B cell (primary cell): ENCODE data around the gene RFC1. TPM values are rescaled to one million over a fixed set of nuclear protein-coding genes. Genes with fewer than 3 reads are reported as not detected.

Experiments used
- ATAC-seq: fragments of 200-7000 bp; cut with Tn5 transposase; one replicate; pipeline ENCODE4 v1.10.0; 2021; ENCODE audit warnings: low read depth, mild to moderate bottlenecking, moderate number of reproducible peaks, moderate library complexity
- CTCF ChIA-PET: fragments of 350-600 bp; sonication (Branson Sonifier 250); formaldehyde crosslinking; loops from one replicate; lab custom pipeline; 2021; ENCODE audit warnings: antibody characterized with exemption, inconsistent platforms; lab: Charles Lee
- POLR2A ChIA-PET: fragments of 350-600 bp; sonication (Branson Sonifier 250); formaldehyde crosslinking; loops from one replicate; lab custom pipeline; 2021; ENCODE audit warnings: antibody characterized with exemption; lab: Charles Lee
- DNase-seq: peaks from one replicate; pipeline ENCODE4 v3.0.0; 2013
- H2AFZ ChIP-seq: 2 replicates; pipeline ENCODE4 v1.6.1; 2012; ENCODE audit warnings: mild to moderate bottlenecking, low read depth, low read length; ENCODE audit not compliant: insufficient read depth, poor library complexity, severe bottlenecking
- H3K27ac ChIP-seq, 2 donors: 1 replicate in 1 of 2; 2 replicates in 1 of 2; pipeline ENCODE4 v1.5.1; 2012 to 2013; ENCODE audit warnings: low read length in 2 of 2, mild to moderate bottlenecking in 2 of 2, moderate library complexity in 1 of 2
- H3K27me3 ChIP-seq, 4 experiments: fragments of 200-600 bp in 1 of 4; sonication (generic) in 1 of 4; replicated peaks in 1 of 4; 1 replicate in 2 of 4; 2 replicates in 2 of 4; pipeline versions ENCODE4 v1.6.1 to v1.7.0; 2013 to 2016; ENCODE audit warnings: low read length in 3 of 4, mild to moderate bottlenecking in 2 of 4, mixed read lengths in 1 of 4, moderate library complexity in 1 of 4; ENCODE audit not compliant: insufficient read depth in 4 of 4, control insufficient read depth in 3 of 4; ENCODE audit errors: control extremely low read depth in 1 of 4
- H3K36me3 ChIP-seq, 2 experiments: replicated peaks in 1 of 2; 1 replicate in 1 of 2; 2 replicates in 1 of 2; pipeline versions ENCODE4 v1.6.1 to v1.7.1; 2013; ENCODE audit warnings: low read length in 1 of 2; ENCODE audit not compliant: insufficient read depth in 2 of 2, control insufficient read depth in 1 of 2; ENCODE audit errors: control extremely low read depth in 1 of 2, extremely low read depth in 1 of 2
- H3K4me1 ChIP-seq, 2 donors: fragments of 200-600 bp in 1 of 2; sonication (generic) in 1 of 2; 1 replicate in 1 of 2; 2 replicates in 1 of 2; pipeline versions ENCODE4 v1.5.1 to v1.6.1; 2013 to 2017; ENCODE audit warnings: low read length in 2 of 2; ENCODE audit not compliant: control insufficient read depth in 2 of 2, insufficient read depth in 2 of 2
- H3K4me2 ChIP-seq: replicated peaks from 2 replicates; pipeline ENCODE3; 2012; ENCODE audit warnings: mild to moderate bottlenecking, low read depth, low read length; ENCODE audit not compliant: poor library complexity, severe bottlenecking
- H3K4me3 ChIP-seq, 5 experiments: fragments of 200-600 bp in 1 of 5; sonication (generic) in 1 of 5; 1 replicate in 3 of 5; 2 replicates in 2 of 5; pipeline versions ENCODE4 v1.5.1 to v1.7.0; 2011 to 2016; ENCODE audit warnings: low read length in 4 of 5, mild to moderate bottlenecking in 4 of 5, low read depth in 2 of 5, control low read depth in 1 of 5, moderate library complexity in 1 of 5; ENCODE audit not compliant: insufficient read depth in 1 of 5; ENCODE audit errors: control extremely low read depth in 1 of 5, extremely low read depth in 1 of 5
- H3K79me2 ChIP-seq: fragments of 200-600 bp; sonication (generic); one replicate; pipeline ENCODE4 v1.6.0; 2016; ENCODE audit warnings: low read length; ENCODE audit not compliant: control insufficient read depth, insufficient read depth
- H3K9ac ChIP-seq: fragments of 200-600 bp; sonication (generic); 2 replicates; pipeline ENCODE4 v1.6.1; 2017; ENCODE audit warnings: mild to moderate bottlenecking, low read length, moderate library complexity
- H3K9me3 ChIP-seq, 3 donors: one replicate each; pipeline versions ENCODE4 v1.6.1 to v1.7.1; 2013; ENCODE audit warnings: low read length in 2 of 3; ENCODE audit not compliant: control insufficient read depth in 2 of 3, insufficient read depth in 1 of 3; ENCODE audit errors: control extremely low read depth in 1 of 3
- H4K20me1 ChIP-seq: 2 replicates; pipeline ENCODE4 v1.6.0; 2012; ENCODE audit warnings: mild to moderate bottlenecking, low read length; ENCODE audit not compliant: insufficient read depth, control insufficient read depth, poor library complexity, severe bottlenecking
- H3K27ac Mint-ChIP-seq: one replicate; pipeline ENCODE4 v1.8.0; 2021; ENCODE audit warnings: mixed read lengths
- H3K27me3 Mint-ChIP-seq: one replicate; pipeline ENCODE4 v1.8.0; 2021; ENCODE audit warnings: mixed read lengths
- H3K4me1 Mint-ChIP-seq: one replicate; pipeline ENCODE4 v1.8.0; 2021; ENCODE audit warnings: mixed read lengths
- H3K4me3 Mint-ChIP-seq: one replicate; pipeline ENCODE4 v1.8.0; 2021; ENCODE audit warnings: mixed read lengths
- H3K9me3 Mint-ChIP-seq: one replicate; pipeline ENCODE4 v1.8.0; 2022; ENCODE audit warnings: mixed read lengths; ENCODE audit not compliant: insufficient read depth
- CTCF ChIP-seq: fragments of 200-600 bp; IDR thresholded peaks from one replicate; pipeline ENCODE4 v1.8.0; 2022; ENCODE audit warnings: antibody characterized with exemption, mild to moderate bottlenecking
- EZH2 ChIP-seq: IDR thresholded peaks from 2 replicates; pipeline ENCODE4 v1.6.1; 2012; ENCODE audit warnings: borderline replicate concordance, low read depth, mild to moderate bottlenecking, moderate library complexity, low read length; ENCODE audit not compliant: insufficient read depth, poor library complexity, severe bottlenecking
- WGBS: methylation state at CpG from one replicate; pipeline ENCODE4 v1.1.5; 2013; ENCODE audit warnings: missing lambda C conversion rate; ENCODE audit not compliant: insufficient coverage; 5-methylcytosine and 5-hydroxymethylcytosine counted together
- intact Hi-C: fragments of 100-400 bp; cut with micrococcal nuclease; formaldehyde crosslinking; loops from one replicate; pipeline ENCODE4 v1.10.0; 2022
- polyA plus RNA-seq: library from polyadenylated mRNA; depleted of rRNA; stranded (reverse); fragments of >200 nt; gene quantifications from 2 replicates; pipeline ENCODE4 v1.2.3, GENCODE V29; 2012
- total RNA-seq, 2 donors: library from RNA; stranded (reverse); fragments of 120-200 nt in 1 of 2; gene quantifications; 1 replicate in 1 of 2; 2 replicates in 1 of 2; pipeline versions ENCODE4 v1.2.3 to v1.2.4, GENCODE V29; 2013 to 2022

The RFC1 gene
- total and polyA plus RNA-seq, 2 donors (not counting 1 experiment from before 2014, with no cell fraction given), result 14.9 to 55.1 TPM

- H3K9ac ChIP-seq, result no peak overlapping the region
- H3K4me2 ChIP-seq, result no peak overlapping the region
- peaks cover 6 to 49% of the 10 kb centered on the region in 2 experiments for H3K36me3 ChIP-seq
- WGBS, result no CpG with 5 or more reads among the region's 3 CpGs
- H3K9me3 ChIP-seq, result peaks cover 0 to 5% (median 2%) of the 10 kb centered on the region in 3 donors
- DNase-seq, result no peak
- intact Hi-C loops, result no loop called here
- peaks cover 96% of the 10 kb centered on the region for H3K79me2 ChIP-seq
- H3K4me3 ChIP-seq, result no peak overlapping the region
- POLR2A ChIA-PET, result no interaction called here
- CTCF ChIA-PET, result interaction anchor here (1.2 kb wide), 1 partner anchor 444 kb away, joined by 3 read pairs; no protein-coding TSS in a partner anchor
- no peak overlapping the region for H3K27ac ChIP-seq
- no peaks in the 10 kb centered on the region for H3K9me3 Mint-ChIP-seq
- H4K20me1 ChIP-seq, result peaks cover 31% of the 10 kb centered on the region
- no peak overlapping the region for H3K27ac Mint-ChIP-seq
- H2AFZ ChIP-seq, result no peak overlapping the region
- ATAC-seq, result no peak
- TF ChIP-seq CTCF, result no peak
- H3K27me3 ChIP-seq, result no peaks in the 10 kb centered on the region
- peaks cover 12% of the 10 kb centered on the region for H3K4me1 Mint-ChIP-seq
- no peaks in the 10 kb centered on the region for H3K27me3 Mint-ChIP-seq
- H3K4me3 Mint-ChIP-seq, result no peak overlapping the region
- peaks cover 0 to under 1% of the 10 kb centered on the region in 2 donors for H3K4me1 ChIP-seq
Measured at GRCh38 chr4:39346856-39347519, 19.2 kb downstream of the RFC1 start.

GRCh38 chr4:39342731-39343130 lies 23.4 kb downstream of the RFC1 start:
- H3K27ac Mint-ChIP-seq, result no peak overlapping the region
- H3K4me1 ChIP-seq, result no peaks in the 10 kb centered on the region
- no peak for TF ChIP-seq CTCF
- TF ChIP-seq EZH2, result no peak
- no peaks in the 10 kb centered on the region for H3K9me3 Mint-ChIP-seq
- peaks cover 25% of the 10 kb centered on the region for H4K20me1 ChIP-seq
- no peak overlapping the region for H3K4me3 ChIP-seq
- intact Hi-C loops, result no loop called here
- peaks cover 8% of the 10 kb centered on the region for H3K4me1 Mint-ChIP-seq
- H3K27ac ChIP-seq, result no peak overlapping the region
- no peaks in the 10 kb centered on the region for H3K27me3 ChIP-seq
- DNase-seq (no peak), ATAC-seq (no peak)
- no peaks in the 10 kb centered on the region for H3K9me3 ChIP-seq
- H3K9ac ChIP-seq, result no peak overlapping the region
- no peaks in the 10 kb centered on the region for H3K27me3 Mint-ChIP-seq
- H3K79me2 ChIP-seq, result peaks cover 89% of the 10 kb centered on the region
- no peak overlapping the region for H2AFZ ChIP-seq
- 100% methylated on average over 3 of the region's 7 CpGs for WGBS
- H3K4me2 ChIP-seq, result no peak overlapping the region
- CTCF ChIA-PET, result no interaction called here
- H3K36me3 ChIP-seq, result peaks cover 7 to 41% of the 10 kb centered on the region in 2 experiments
- H3K4me3 Mint-ChIP-seq, result no peak overlapping the region
- POLR2A ChIA-PET, result no interaction called here
